ENCODE measurements around the gene RELL1. TPM values are rescaled to one million over a fixed set of nuclear protein-coding genes. Genes with fewer than 3 reads are reported as not detected.

The RELL1 gene
- total RNA-seq, 1 donor from 2014 or later = 22.2 TPM

- Histone ChIP-seq H3K27me3 (ENCODE audit: low read depth) (no peaks in the 10 kb centered on the region), H3K9me3 (replicated peaks) (no peaks in the 10 kb centered on the region), H3K27ac (replicated peaks) (no peak overlapping the region), H3K4me1 (peaks cover 49% of the 10 kb centered on the region), H3K36me3 (peaks cover 33% of the 10 kb centered on the region), H3K4me3 (no peak overlapping the region)
- intact Hi-C loops (cut with micrococcal nuclease) = no loop called here
- DNase-seq = no peak
- TF ChIP-seq CTCF (IDR thresholded peaks at IDR 0.05; ENCODE audit: borderline replicate concordance) = no peak
These were observed 40.4 kb downstream of the RELL1 start for GRCh38 chr4:37645736-37646135.

DNA sequence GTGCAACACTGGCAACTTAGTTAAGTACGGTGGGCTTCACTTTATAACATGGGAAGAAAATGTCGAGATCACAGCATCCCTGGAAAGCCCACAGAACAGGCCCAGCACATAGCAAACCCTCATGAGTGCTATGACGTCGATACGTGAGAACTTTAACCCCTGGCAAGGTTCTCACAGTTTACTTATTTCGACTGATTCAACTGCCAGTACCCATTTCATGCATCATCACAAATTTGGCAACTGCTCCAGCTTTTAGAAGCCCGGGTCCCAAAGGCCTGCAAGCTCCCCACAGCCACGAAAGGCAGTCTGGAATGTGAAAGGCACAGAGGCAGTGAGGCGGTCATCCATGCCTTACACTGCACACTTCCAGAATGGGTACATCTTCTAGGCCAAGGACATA is 41.2 kb downstream of the RELL1 start:
- H3K27ac ChIP-seq (replicated peaks) = no peak overlapping the region
- intact Hi-C loops (cut with micrococcal nuclease) = no loop called here
- H3K36me3 ChIP-seq = peaks cover 33% of the 10 kb centered on the region
- peaks cover 49% of the 10 kb centered on the region for H3K4me1 ChIP-seq
- H3K4me3 ChIP-seq = no peak overlapping the region
- no peaks in the 10 kb centered on the region for H3K27me3 ChIP-seq (ENCODE audit: low read depth)
- TF ChIP-seq CTCF (IDR thresholded peaks at IDR 0.05; ENCODE audit: borderline replicate concordance) = no peak
- no peaks in the 10 kb centered on the region for H3K9me3 ChIP-seq (replicated peaks)
- no peak for DNase-seq

GRCh38 chr4:37641886-37642849 is 44.0 kb downstream of the RELL1 start:
- Histone ChIP-seq H3K27ac (replicated peaks) (peak overlapping the region; percentile 41), H3K36me3 (peaks cover 43% of the 10 kb centered on the region)

GRCh38 chr4:37641352-37641751 is 44.8 kb downstream of the RELL1 start:
- TF ChIP-seq CTCF (IDR thresholded peaks at IDR 0.05; ENCODE audit: borderline replicate concordance) = no peak
- Histone ChIP-seq H3K9me3 (replicated peaks) (no peaks in the 10 kb centered on the region), H3K4me1 (peaks cover 23% of the 10 kb centered on the region), H3K27me3 (ENCODE audit: low read depth) (no peaks in the 10 kb centered on the region), H3K27ac (replicated peaks) (no peak overlapping the region), H3K36me3 (peaks cover 43% of the 10 kb centered on the region), H3K4me3 (no peak overlapping the region)
- intact Hi-C loops (cut with micrococcal nuclease) = no loop called here
- no peak for DNase-seq

More at GRCh38 chr4:37641886-37642849, 44.0 kb downstream of the RELL1 start:
- no peaks in the 10 kb centered on the region for H3K27me3 ChIP-seq (ENCODE audit: low read depth)
- no peaks in the 10 kb centered on the region for H3K9me3 ChIP-seq (replicated peaks)
- no peak for TF ChIP-seq CTCF (IDR thresholded peaks at IDR 0.05; ENCODE audit: borderline replicate concordance)
- peaks cover 25% of the 10 kb centered on the region for H3K4me1 ChIP-seq
- no peak overlapping the region for H3K4me3 ChIP-seq
- intact Hi-C loops (cut with micrococcal nuclease) = no loop called here
- no peak for DNase-seq

- Histone ChIP-seq H3K27ac (replicated peaks) (no peak overlapping the region), H3K4me1 (peaks cover 16% of the 10 kb centered on the region), H3K36me3 (peaks cover 40% of the 10 kb centered on the region), H3K27me3 (ENCODE audit: low read depth) (no peaks in the 10 kb centered on the region), H3K9me3 (replicated peaks) (no peaks in the 10 kb centered on the region), H3K4me3 (no peak overlapping the region)
- intact Hi-C loops (cut with micrococcal nuclease) = no loop called here
- no peak for DNase-seq
- TF ChIP-seq CTCF (IDR thresholded peaks at IDR 0.05; ENCODE audit: borderline replicate concordance) = no peak
These were observed 46.5 kb downstream of the RELL1 start for GRCh38 chr4:37639551-37640285.
